ENCODE measurements around the gene NDST3.

The NDST3 gene

DNA sequence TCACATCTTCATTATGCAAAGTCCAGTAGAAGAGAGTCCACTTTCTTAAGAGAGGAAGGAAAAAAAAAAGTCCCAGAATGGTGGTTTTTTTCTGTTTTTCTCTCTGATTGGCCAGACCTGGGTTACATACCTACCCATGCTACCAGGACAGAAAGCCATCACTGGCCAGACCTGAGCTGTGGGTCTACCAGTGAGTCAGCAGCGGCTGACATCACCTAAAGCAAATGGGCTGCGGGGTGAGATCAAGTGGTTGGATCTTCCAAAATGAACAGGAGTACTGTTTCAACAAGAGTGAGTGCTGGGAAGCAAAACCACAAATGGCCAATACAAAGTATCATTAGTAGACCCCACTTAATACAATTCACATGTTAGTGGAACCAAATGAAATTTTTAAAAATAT, 1.6 kb upstream of the NDST3 start:
- Histone ChIP-seq H3K27ac (ENCODE audit: low read depth, low read length) (no peak overlapping the region), H3K27me3 (ENCODE audit: control insufficient read depth, insufficient read depth, low read length) (peaks cover 7% of the 10 kb centered on the region), H3K9ac (ENCODE audit: low read depth, low read length) (no peak overlapping the region), H3K4me1 (ENCODE audit: control insufficient read depth, insufficient read depth, low read length) (peaks cover 5% of the 10 kb centered on the region; the same call in 1 of the 2 replicates), H3K36me3 (ENCODE audit: control insufficient read depth, insufficient read depth, low read length) (no peaks in the 10 kb centered on the region), H3K9me3 (ENCODE audit: control insufficient read depth, insufficient read depth, low read length) (no peaks in the 10 kb centered on the region), H3K4me3 (ENCODE audit: low read depth, low read length) (peak overlapping the region; percentile 83)

DNA sequence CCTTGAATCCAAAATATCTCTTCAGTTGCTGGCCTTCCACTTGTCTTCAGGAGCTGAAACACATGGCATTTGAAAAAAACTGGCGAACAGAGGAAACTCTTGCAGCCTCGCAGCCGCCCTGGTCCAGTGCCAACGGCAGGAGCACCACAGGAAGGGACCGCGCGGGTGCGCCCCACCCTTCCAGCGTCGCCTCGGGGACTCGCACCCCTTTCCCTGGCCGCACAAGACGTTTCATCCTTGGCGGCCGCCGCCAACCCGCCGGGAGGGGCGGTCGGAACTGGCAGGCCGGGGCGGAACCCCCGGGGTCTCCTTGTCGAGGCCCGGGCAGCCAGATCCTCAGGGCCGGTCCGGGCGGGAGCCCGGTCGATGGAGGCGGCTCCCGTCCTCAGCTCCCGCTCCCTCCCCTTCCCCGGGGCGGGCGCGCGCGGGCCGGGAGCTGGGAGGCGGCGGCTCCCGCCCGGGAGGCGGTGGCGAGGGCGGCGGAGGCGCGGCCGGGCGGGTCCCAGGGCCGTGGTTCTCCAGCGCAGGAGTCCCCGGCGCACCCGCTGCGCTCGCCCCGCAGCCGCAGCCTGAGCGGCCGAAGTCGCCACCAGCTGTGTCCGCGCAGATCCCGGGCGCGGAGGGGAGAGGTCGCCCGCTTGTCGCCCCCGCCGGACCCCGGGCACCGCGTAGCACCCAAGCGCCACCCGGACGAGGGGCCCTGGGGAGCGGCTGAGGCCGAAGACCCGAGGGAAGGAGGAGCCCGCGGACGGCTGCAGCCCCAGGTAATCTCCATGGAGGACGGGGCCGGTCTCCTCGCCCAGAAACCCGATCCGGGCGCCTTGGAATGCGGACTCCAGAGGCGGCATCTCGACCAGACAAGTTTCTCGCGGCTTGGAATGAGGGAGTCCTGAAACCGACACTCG, 886 bp upstream of the NDST3 start:
- H3K9me3 ChIP-seq (ENCODE audit: control insufficient read depth, insufficient read depth, low read length), result no peaks in the 10 kb centered on the region
- peak overlapping the region; percentile 28 for H3K27ac ChIP-seq (ENCODE audit: low read depth, low read length)
- peak overlapping the region; percentile 83 for H3K4me3 ChIP-seq (ENCODE audit: low read depth, low read length)
- no peaks in the 10 kb centered on the region for H3K36me3 ChIP-seq (ENCODE audit: control insufficient read depth, insufficient read depth, low read length)
- H3K9ac ChIP-seq (ENCODE audit: low read depth, low read length), result peak overlapping the region; percentile 58; the same call in 1 of the 2 replicates
- peaks cover 5% of the 10 kb centered on the region; the same call in 1 of the 2 replicates for H3K4me1 ChIP-seq (ENCODE audit: control insufficient read depth, insufficient read depth, low read length)
- H3K27me3 ChIP-seq (ENCODE audit: control insufficient read depth, insufficient read depth, low read length), result peaks cover 7% of the 10 kb centered on the region

DNA sequence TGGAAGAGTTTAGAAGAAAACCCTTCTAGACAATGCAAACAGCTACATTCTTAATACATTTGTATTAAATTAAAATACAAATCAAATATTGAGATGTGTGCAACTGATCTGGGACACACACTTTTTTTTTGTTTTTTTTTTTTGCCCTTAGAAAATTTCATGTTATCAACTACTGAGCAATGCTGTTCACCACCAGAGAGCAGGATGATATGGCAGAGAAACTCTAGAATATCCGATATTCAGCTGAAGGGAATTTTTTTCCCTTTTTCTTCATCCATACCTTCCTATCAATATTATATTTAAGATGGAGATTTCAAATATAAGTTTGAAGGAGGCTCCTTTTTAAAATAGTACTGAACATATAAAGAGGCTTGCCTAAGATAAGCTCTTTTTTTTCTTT, 1.0 kb downstream of the NDST3 start:
- no peak overlapping the region for H3K4me3 ChIP-seq (ENCODE audit: low read depth, low read length)
- H3K9me3 ChIP-seq (ENCODE audit: control insufficient read depth, insufficient read depth, low read length), result no peaks in the 10 kb centered on the region
- no peak overlapping the region for H3K9ac ChIP-seq (ENCODE audit: low read depth, low read length)
- H3K4me1 ChIP-seq (ENCODE audit: control insufficient read depth, insufficient read depth, low read length), result peaks cover 5% of the 10 kb centered on the region; the same call in 1 of the 2 replicates
- H3K36me3 ChIP-seq (ENCODE audit: control insufficient read depth, insufficient read depth, low read length), result no peaks in the 10 kb centered on the region
- H3K27me3 ChIP-seq (ENCODE audit: control insufficient read depth, insufficient read depth, low read length), result peaks cover 7% of the 10 kb centered on the region
- H3K27ac ChIP-seq (ENCODE audit: low read depth, low read length), result no peak overlapping the region

DNA sequence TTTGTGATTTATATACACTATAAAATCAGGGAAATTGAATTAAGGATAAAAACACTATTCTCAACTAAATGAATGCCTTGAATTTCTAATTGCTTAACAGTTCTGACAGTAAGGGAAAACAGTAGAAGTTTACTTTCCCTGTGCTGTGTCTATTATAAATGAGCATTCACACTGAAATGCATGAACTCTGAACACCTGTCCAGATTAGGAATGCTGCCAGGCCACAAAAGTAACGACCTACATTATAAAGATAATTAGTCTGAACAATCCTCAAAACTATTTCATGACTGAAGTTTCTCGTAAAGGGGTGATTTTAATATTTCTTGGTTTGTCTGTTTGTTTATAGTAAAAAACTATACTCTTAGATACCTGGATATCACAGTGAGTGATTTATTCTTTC, 2.0 kb downstream of the NDST3 start:
- Histone ChIP-seq H3K36me3 (ENCODE audit: control insufficient read depth, insufficient read depth, low read length) (no peaks in the 10 kb centered on the region), H3K9me3 (ENCODE audit: control insufficient read depth, insufficient read depth, low read length) (no peaks in the 10 kb centered on the region), H3K9ac (ENCODE audit: low read depth, low read length) (no peak overlapping the region), H3K4me3 (ENCODE audit: low read depth, low read length) (no peak overlapping the region), H3K27me3 (ENCODE audit: control insufficient read depth, insufficient read depth, low read length) (peaks cover 7% of the 10 kb centered on the region), H3K4me1 (ENCODE audit: control insufficient read depth, insufficient read depth, low read length) (peaks cover 5% of the 10 kb centered on the region; the same call in 1 of the 2 replicates), H3K27ac (ENCODE audit: low read depth, low read length) (no peak overlapping the region)

DNA sequence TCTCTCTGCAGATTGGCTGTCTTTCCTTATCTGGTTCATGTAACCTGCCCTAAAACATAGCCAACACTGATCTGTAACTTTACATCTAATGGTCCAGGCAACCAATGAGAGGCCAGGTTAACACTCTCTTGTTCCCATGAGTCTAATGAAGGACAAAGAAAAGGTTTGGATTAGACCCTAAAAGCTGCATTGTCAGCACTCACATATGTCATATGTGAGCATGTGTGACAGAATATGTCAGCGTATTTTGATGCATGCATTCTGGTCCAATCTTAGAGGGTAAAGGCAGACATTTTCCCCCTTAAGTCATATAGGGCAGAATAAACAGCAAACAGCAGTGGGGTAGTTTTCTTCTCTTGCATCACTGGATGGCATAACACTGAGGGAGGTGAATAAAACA, 3.7 kb downstream of the NDST3 start:
- H3K4me1 ChIP-seq (ENCODE audit: control insufficient read depth, insufficient read depth, low read length), result no peaks in the 10 kb centered on the region
- H3K36me3 ChIP-seq (ENCODE audit: control insufficient read depth, insufficient read depth, low read length), result no peaks in the 10 kb centered on the region
- no peaks in the 10 kb centered on the region for H3K9me3 ChIP-seq (ENCODE audit: control insufficient read depth, insufficient read depth, low read length)
- peaks cover under 1% of the 10 kb centered on the region; the same call in 1 of the 2 replicates for H3K27me3 ChIP-seq (ENCODE audit: control insufficient read depth, insufficient read depth, low read length)
- no peak overlapping the region for H3K27ac ChIP-seq (ENCODE audit: low read depth, low read length)
- no peak overlapping the region for H3K9ac ChIP-seq (ENCODE audit: low read depth, low read length)
- H3K4me3 ChIP-seq (ENCODE audit: low read depth, low read length), result no peak overlapping the region

DNA sequence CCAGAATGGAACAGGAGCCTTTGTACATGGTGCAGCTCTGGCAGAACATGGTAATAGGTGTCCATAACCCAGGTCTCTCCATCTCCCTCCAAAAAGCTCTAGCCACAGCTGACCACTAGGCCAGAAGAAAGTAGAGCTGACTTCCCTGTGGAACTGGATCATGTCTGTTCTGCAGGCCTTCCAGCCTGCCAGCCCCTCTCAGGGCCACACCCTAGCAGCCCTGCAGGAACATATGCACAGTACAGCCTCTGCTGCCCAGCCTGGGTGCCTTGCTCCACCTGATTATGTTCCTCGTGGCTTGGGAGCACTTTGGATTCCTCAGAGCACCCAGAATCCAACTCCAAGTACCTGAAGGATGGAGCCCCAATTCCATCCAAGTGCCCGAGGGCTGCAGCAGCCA, 12.0 kb downstream of the NDST3 start:
- Histone ChIP-seq H3K4me1 (ENCODE audit: control insufficient read depth, insufficient read depth, low read length) (no peaks in the 10 kb centered on the region), H3K9ac (ENCODE audit: low read depth, low read length) (no peak overlapping the region), H3K9me3 (ENCODE audit: control insufficient read depth, insufficient read depth, low read length) (no peaks in the 10 kb centered on the region), H3K4me3 (ENCODE audit: low read depth, low read length) (no peak overlapping the region), H3K27me3 (ENCODE audit: control insufficient read depth, insufficient read depth, low read length) (no peaks in the 10 kb centered on the region), H3K27ac (ENCODE audit: low read depth, low read length) (no peak overlapping the region), H3K36me3 (ENCODE audit: control insufficient read depth, insufficient read depth, low read length) (no peaks in the 10 kb centered on the region)

DNA sequence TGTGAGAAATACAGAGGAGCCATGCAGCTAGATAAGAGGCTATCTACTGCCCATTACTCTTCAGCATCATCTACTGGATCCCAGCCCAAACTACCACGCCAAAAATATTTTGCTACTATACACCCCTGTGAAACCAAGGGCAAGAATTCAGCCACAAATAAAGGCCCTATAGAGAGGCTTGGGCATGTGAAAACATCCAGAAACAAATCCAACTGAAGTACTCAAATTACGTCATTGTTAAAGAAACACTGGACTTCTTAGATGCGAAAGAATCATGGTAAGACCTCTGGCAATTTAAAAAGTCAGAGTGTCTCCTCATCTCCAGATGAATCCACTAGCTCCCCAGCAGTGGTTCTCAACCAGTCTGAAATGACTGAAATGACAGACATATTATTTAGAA, 12.8 kb downstream of the NDST3 start:
- Histone ChIP-seq H3K9me3 (ENCODE audit: control insufficient read depth, insufficient read depth, low read length) (no peaks in the 10 kb centered on the region), H3K4me1 (ENCODE audit: control insufficient read depth, insufficient read depth, low read length) (no peaks in the 10 kb centered on the region), H3K9ac (ENCODE audit: low read depth, low read length) (no peak overlapping the region), H3K27ac (ENCODE audit: low read depth, low read length) (no peak overlapping the region), H3K27me3 (ENCODE audit: control insufficient read depth, insufficient read depth, low read length) (no peaks in the 10 kb centered on the region), H3K4me3 (ENCODE audit: low read depth, low read length) (no peak overlapping the region), H3K36me3 (ENCODE audit: control insufficient read depth, insufficient read depth, low read length) (no peaks in the 10 kb centered on the region)

DNA sequence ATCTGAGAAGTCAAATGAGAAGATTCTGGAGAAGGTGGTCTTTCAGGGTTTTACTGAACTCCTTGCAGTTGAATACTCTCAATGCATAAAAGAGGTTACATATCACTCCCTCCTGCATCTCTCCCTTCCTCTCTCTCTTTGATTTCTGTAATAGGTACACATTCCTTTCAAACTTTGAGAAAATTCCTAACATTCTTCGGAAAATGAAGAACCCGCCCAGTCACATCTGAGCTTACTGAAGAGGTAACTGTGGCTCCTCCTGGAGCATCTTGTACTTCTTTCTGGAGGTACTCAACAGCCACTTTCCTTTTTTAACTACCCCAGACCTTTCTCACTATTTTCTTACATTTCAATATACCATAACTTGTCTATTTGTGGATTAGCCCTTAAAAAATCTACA, 24.7 kb downstream of the NDST3 start:
- Histone ChIP-seq H3K4me1 (ENCODE audit: control insufficient read depth, insufficient read depth, low read length) (peaks cover 19% of the 10 kb centered on the region), H3K9ac (ENCODE audit: low read depth, low read length) (no peak overlapping the region), H3K27ac (ENCODE audit: low read depth, low read length) (no peak overlapping the region), H3K36me3 (ENCODE audit: control insufficient read depth, insufficient read depth, low read length) (no peaks in the 10 kb centered on the region), H3K27me3 (ENCODE audit: control insufficient read depth, insufficient read depth, low read length) (no peaks in the 10 kb centered on the region), H3K4me3 (ENCODE audit: low read depth, low read length) (no peak overlapping the region), H3K9me3 (ENCODE audit: control insufficient read depth, insufficient read depth, low read length) (no peaks in the 10 kb centered on the region)

DNA sequence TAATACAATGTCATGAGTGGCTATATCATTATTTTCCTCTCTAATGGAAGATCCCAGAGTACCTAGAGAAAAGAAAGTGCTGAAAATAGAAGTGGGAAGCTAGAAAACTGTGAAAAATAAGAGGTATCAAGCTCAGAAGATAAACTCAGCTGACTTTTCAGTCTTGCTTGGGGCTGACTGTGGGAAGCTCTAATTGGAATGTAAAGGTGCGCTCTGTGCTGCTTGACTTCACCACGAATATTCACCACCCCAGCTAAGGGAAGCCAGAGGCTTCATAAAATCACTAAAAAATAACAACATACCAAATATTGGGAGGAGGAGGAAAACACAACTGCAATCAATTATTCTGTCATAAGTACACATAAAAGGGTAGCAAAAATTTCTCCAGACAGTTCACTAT, 25.1 kb downstream of the NDST3 start:
- H3K9ac ChIP-seq (ENCODE audit: low read depth, low read length), result no peak overlapping the region
- no peaks in the 10 kb centered on the region for H3K9me3 ChIP-seq (ENCODE audit: control insufficient read depth, insufficient read depth, low read length)
- H3K36me3 ChIP-seq (ENCODE audit: control insufficient read depth, insufficient read depth, low read length), result no peaks in the 10 kb centered on the region
- no peak overlapping the region for H3K27ac ChIP-seq (ENCODE audit: low read depth, low read length)
- no peak overlapping the region for H3K4me3 ChIP-seq (ENCODE audit: low read depth, low read length)
- peaks cover 19% of the 10 kb centered on the region for H3K4me1 ChIP-seq (ENCODE audit: control insufficient read depth, insufficient read depth, low read length)
- no peaks in the 10 kb centered on the region for H3K27me3 ChIP-seq (ENCODE audit: control insufficient read depth, insufficient read depth, low read length)

DNA sequence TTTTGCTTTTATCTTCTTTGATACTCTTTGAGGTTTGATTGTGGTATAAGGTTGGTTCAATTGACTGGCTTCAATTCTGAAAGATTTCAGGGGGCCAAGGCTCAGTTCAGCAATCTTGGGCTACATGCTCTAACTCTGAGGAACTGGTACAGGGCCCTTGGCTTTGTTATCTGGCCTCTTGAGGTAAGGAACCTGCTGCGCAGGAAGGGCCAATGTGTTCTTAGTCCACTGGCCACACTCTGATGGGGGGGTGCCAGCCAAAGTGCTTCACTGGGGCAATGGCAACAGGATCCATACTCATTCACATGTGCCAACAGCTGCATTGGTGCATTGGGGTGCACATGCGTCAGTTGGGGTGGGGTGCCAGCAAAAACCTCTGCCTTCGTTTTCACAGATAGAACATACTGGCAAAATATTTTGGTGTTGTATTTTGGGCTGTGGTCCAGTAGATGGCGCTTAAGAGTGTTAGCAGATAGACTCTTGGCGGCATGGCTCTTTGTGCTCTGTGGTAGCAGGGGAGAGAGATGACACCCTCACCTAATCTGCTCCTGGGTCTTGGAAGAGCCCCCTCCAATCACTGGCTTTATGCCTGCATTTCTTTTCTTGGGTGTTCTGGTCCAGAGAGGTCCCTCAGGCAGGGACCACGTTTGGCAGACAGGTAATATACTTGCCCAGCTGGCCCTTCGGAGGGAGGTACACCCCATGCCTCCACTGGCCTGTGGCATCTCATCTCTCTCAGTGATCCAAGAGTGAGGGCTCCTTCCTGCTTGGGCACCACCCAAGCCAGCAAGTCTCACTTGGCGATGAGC, 42.9 kb downstream of the NDST3 start:
- Histone ChIP-seq H3K27ac (ENCODE audit: low read depth, low read length) (no peak overlapping the region), H3K27me3 (ENCODE audit: control insufficient read depth, insufficient read depth, low read length) (no peaks in the 10 kb centered on the region), H3K9me3 (ENCODE audit: control insufficient read depth, insufficient read depth, low read length) (no peaks in the 10 kb centered on the region), H3K36me3 (ENCODE audit: control insufficient read depth, insufficient read depth, low read length) (no peaks in the 10 kb centered on the region), H3K4me3 (ENCODE audit: low read depth, low read length) (no peak overlapping the region), H3K9ac (ENCODE audit: low read depth, low read length) (no peak overlapping the region), H3K4me1 (ENCODE audit: control insufficient read depth, insufficient read depth, low read length) (no peaks in the 10 kb centered on the region)

DNA sequence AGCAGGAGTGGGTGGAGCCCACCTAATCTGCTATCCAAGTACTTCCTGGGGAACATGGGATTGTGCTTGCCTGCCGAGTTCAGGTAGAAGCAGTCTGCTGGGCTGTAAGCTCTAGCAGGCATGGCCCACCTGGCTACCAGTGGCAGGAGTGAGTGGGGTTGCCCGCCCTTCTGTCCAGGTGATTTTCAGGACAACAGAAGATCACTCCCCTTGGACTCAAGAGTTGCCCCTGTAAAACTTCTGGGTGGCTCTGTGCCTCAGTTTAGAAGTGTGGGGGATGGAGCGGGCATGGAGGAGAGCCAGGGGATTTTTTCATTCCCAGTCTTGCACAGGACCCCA, 43.5 kb downstream of the NDST3 start:
- Histone ChIP-seq H3K27ac (ENCODE audit: low read depth, low read length) (no peak overlapping the region), H3K36me3 (ENCODE audit: control insufficient read depth, insufficient read depth, low read length) (no peaks in the 10 kb centered on the region), H3K9me3 (ENCODE audit: control insufficient read depth, insufficient read depth, low read length) (no peaks in the 10 kb centered on the region), H3K27me3 (ENCODE audit: control insufficient read depth, insufficient read depth, low read length) (no peaks in the 10 kb centered on the region), H3K4me3 (ENCODE audit: low read depth, low read length) (no peak overlapping the region), H3K4me1 (ENCODE audit: control insufficient read depth, insufficient read depth, low read length) (no peaks in the 10 kb centered on the region), H3K9ac (ENCODE audit: low read depth, low read length) (no peak overlapping the region)
